AG09309 (cell line): Measurements from ENCODE around the gene AQP1.

Source experiments
- DNase-seq: peaks from one replicate; pipeline ENCODE4 v3.0.0-alpha.2; 2010; ENCODE audit warnings: low read depth
- H3K4me3 ChIP-seq: 2 replicates; pipeline ENCODE4 v1.5.1; 2011; ENCODE audit warnings: mild to moderate bottlenecking, low read depth, low read length, moderate library complexity; ENCODE audit not compliant: control insufficient read depth
- CTCF ChIP-seq: IDR thresholded peaks from 2 replicates; pipeline ENCODE4 v1.5.1; 2011; ENCODE audit warnings: mild to moderate bottlenecking, low read depth, low read length, inconsistent platforms; ENCODE audit not compliant: insufficient read depth, control insufficient read depth; ENCODE audit errors: missing control alignments

AQP1 gene

GRCh38 chr7:30911561-30911969, at the start of gene AQP1:
TSS of gene AQP1 (plus strand) at chr7:30911853. CDS start at chr7:30911910, 57 bp downstream.
- TF ChIP-seq CTCF = no peak
- no peak for DNase-seq
- no peak within 1 kb of the TSS for H3K4me3 ChIP-seq

- no peak for TF ChIP-seq CTCF
- no peak for DNase-seq
- no peak overlapping the region for H3K4me3 ChIP-seq
These were observed 48.5 kb upstream of the AQP1 start for GRCh38 chr7:30862995-30863705.

GRCh38 chr7:30863706-30864035, 48.0 kb upstream of the AQP1 start:
- no peak overlapping the region for H3K4me3 ChIP-seq
- TF ChIP-seq CTCF = no peak

GRCh38 chr7:30864101-30864500, 47.6 kb upstream of the AQP1 start:
- no peak for DNase-seq
- TF ChIP-seq CTCF = no peak

More at GRCh38 chr7:30863706-30864035, 48.0 kb upstream of the AQP1 start:
- DNase-seq = no peak

GRCh38 chr7:30865076-30865475, 46.6 kb upstream of the AQP1 start:
- TF ChIP-seq CTCF = no peak
- no peak overlapping the region for H3K4me3 ChIP-seq
- no peak for DNase-seq

More at GRCh38 chr7:30864101-30864500, 47.6 kb upstream of the AQP1 start:
- no peak overlapping the region for H3K4me3 ChIP-seq

GRCh38 chr7:30865821-30866220, 45.8 kb upstream of the AQP1 start:
- DNase-seq = no peak
- TF ChIP-seq CTCF = no peak
- no peak overlapping the region for H3K4me3 ChIP-seq
